GM12878 (cell line): Measurements from ENCODE around the gene MPEG1. TPM values are rescaled to one million over a fixed set of nuclear protein-coding genes. Genes with fewer than 3 reads are reported as not detected.

ENCODE experiments used
- ATAC-seq: fragments of 200-7000 bp; cut with Tn5 transposase; 3 replicates; pipeline ENCODE4 v1.9.1; 2020; ENCODE audit warnings: mild to moderate bottlenecking, moderate library complexity
- BruUV-seq: library from RNA; stranded (reverse); fragments of 400-500 nt; replicated peaks from 2 replicates; lab custom pipeline; 2021; lab: Mats Ljungman, UMichigan
- CTCF ChIA-PET: fragments of 300-600 bp; sonication (Branson Sonifier 250); formaldehyde crosslinking; extraction: SDS; loops from one replicate; lab custom pipeline; 2021; ENCODE audit warnings: inconsistent platforms; lab: Yijun Ruan, JAX
- POLR2A ChIA-PET: fragments of 350-600 bp; formaldehyde crosslinking; extraction: SDS; loops from one replicate; lab custom pipeline; 2021; ENCODE audit warnings: inconsistent platforms; lab: Charles Lee
- RAD21 ChIA-PET: fragments of 300-600 bp; sonication (Branson Sonifier 250); formaldehyde crosslinking; loops from one replicate; lab custom pipeline; 2023; ENCODE audit warnings: antibody characterized with exemption; ENCODE audit not compliant: unreplicated experiment; lab: Charles Lee
- SMC1A ChIA-PET: fragments of 300-600 bp; sonication (Branson Sonifier 250); formaldehyde crosslinking; loops from one replicate; lab custom pipeline; 2023; ENCODE audit not compliant: unreplicated experiment, uncharacterized antibody; lab: Charles Lee
- DNase-seq: peaks from one replicate; pipeline ENCODE4 v3.0.0-alpha.2; 2011; ENCODE audit warnings: low read depth, low spot score
- FAIRE-seq: peaks from 3 replicates; lab custom pipeline; 2011; peaks lifted over from hg19 to GRCh38; lab: Jason Lieb, UNC
- H2AFZ ChIP-seq: 2 replicates; pipeline ENCODE4 v1.6.0; 2011; ENCODE audit warnings: low read depth, low read length, control low read depth; ENCODE audit not compliant: control insufficient read depth
- H3K27ac ChIP-seq: 2 replicates; pipeline ENCODE4 v1.5.1; 2011; ENCODE audit warnings: control low read depth; ENCODE audit not compliant: control insufficient read depth, insufficient read depth
- H3K27me3 ChIP-seq, 2 experiments: replicated peaks in 1 of 2; 2 replicates each; pipeline versions ENCODE4 v1.6.0 to v1.6.1; 2011; ENCODE audit warnings: low read length in 1 of 2; ENCODE audit not compliant: control insufficient read depth in 2 of 2, insufficient read depth in 2 of 2
- H3K36me3 ChIP-seq, 2 experiments: 2 replicates each; pipeline ENCODE4 v1.5.1; 2011; ENCODE audit warnings: low read length in 1 of 2; ENCODE audit not compliant: control insufficient read depth in 2 of 2, insufficient read depth in 2 of 2
- H3K4me1 ChIP-seq: 2 replicates; pipeline ENCODE4 v1.6.1; 2011; ENCODE audit warnings: mild to moderate bottlenecking, low read length, moderate library complexity, mixed read lengths; ENCODE audit not compliant: control insufficient read depth, insufficient read depth
- H3K4me2 ChIP-seq: 2 replicates; pipeline ENCODE4 v1.6.0; 2011; ENCODE audit warnings: control low read depth; ENCODE audit not compliant: control insufficient read depth, insufficient read depth
- H3K4me3 ChIP-seq: fragments of 200-600 bp; sonication (generic); 2 replicates; pipeline ENCODE4 v1.5.1; 2016
- H3K79me2 ChIP-seq: 2 replicates; pipeline ENCODE4 v1.6.0; 2011; ENCODE audit warnings: low read length; ENCODE audit not compliant: control insufficient read depth, insufficient read depth
- H3K9ac ChIP-seq: 2 replicates; pipeline ENCODE4 v1.8.0; 2011; ENCODE audit warnings: low read length, control low read depth, mixed read lengths; ENCODE audit not compliant: control insufficient read depth, insufficient read depth
- H3K9me3 ChIP-seq: replicated peaks from 3 replicates; pipeline ENCODE4 v1.5.1; 2011; ENCODE audit warnings: mild to moderate bottlenecking, low read length; ENCODE audit not compliant: control insufficient read depth, insufficient read depth
- H4K20me1 ChIP-seq: 2 replicates; pipeline ENCODE4 v1.6.0; 2011; ENCODE audit not compliant: control insufficient read depth, insufficient read depth
- CHD2 ChIP-seq: IDR thresholded peaks from 2 replicates; pipeline ENCODE4 v1.6.1; 2011; ENCODE audit warnings: low read depth, low read length, improper control_type of control experiment, borderline replicate concordance
- EED ChIP-seq: sonication (generic); IDR thresholded peaks from 2 replicates; pipeline ENCODE4 v1.6.1; 2016; ENCODE audit warnings: antibody characterized with exemption, low read depth
- FOS ChIP-seq: IDR thresholded peaks from 3 replicates; pipeline ENCODE4 v1.6.1; 2011; ENCODE audit warnings: borderline replicate concordance; ENCODE audit not compliant: insufficient read length; ENCODE audit errors: extremely low read depth
- JUND ChIP-seq: IDR thresholded peaks from 2 replicates; pipeline ENCODE4 v1.6.1; 2012; ENCODE audit warnings: low read depth, mild to moderate bottlenecking, low read length, improper control_type of control experiment, moderate library complexity
- MYB ChIP-seq: fragments of 150-350 bp; IDR thresholded peaks from 2 replicates; pipeline ENCODE4 v1.6.1; 2014; ENCODE audit warnings: mild to moderate bottlenecking, low read depth, low read length, borderline replicate concordance
- RELA ChIP-seq: fragments of 450-650 bp; IDR thresholded peaks from 2 replicates; pipeline ENCODE4 v1.8.0; 2014; ENCODE audit warnings: borderline replicate concordance; ENCODE audit not compliant: partially characterized antibody
- STAT1 ChIP-seq: fragments of 450-650 bp; conservative IDR thresholded peaks from 2 replicates; pipeline ENCODE4 v1.6.1; 2014; ENCODE audit warnings: antibody characterized with exemption, mild to moderate bottlenecking
- WGBS: methylation state at CpG from one replicate; pipeline ENCODE4 v1.1.6; 2016; ENCODE audit warnings: low lambda C conversion rate; ENCODE audit not compliant: insufficient replicate concordance, insufficient coverage; ENCODE audit errors: missing lambda C conversion rate; 5-methylcytosine and 5-hydroxymethylcytosine counted together
- in situ Hi-C: fragments of 300-500 bp; cut with MboI; formaldehyde crosslinking; loops from 9 replicates; pipeline ENCODE4 v1.14.3; 2018; ENCODE audit warnings: mixed read lengths
- intact Hi-C: fragments of 100-400 bp; cut with micrococcal nuclease; formaldehyde crosslinking; loops from one replicate; pipeline ENCODE4 v1.14.2; 2022; ENCODE audit not compliant: unreplicated experiment
- polyA plus RNA-seq, 11 experiments: library from polyadenylated mRNA; depleted of rRNA in 4 of 11; unstranded in 6 of 11; stranded (reverse) in 5 of 11; fragments of >200 nt; fragmentation: Nextera tagmentation in 4 of 11; fragmentation: Illumina TruSeq in 1 of 11; extraction: Ambion mirVana in 4 of 11; extraction: Trizol in 1 of 11; gene quantifications; 1 replicate in 1 of 11; 2 replicates in 10 of 11; pipeline versions ENCODE4 v1.2.1 to v1.2.3, GENCODE V29; 2011 to 2016; ENCODE audit warnings: inconsistent platforms in 2 of 11, missing spikeins in 2 of 11, low read depth in 1 of 11
- total RNA-seq, 4 experiments: library from RNA; depleted of rRNA in 3 of 4; stranded (reverse); fragments of >200 nt in 3 of 4; fragmentation: Illumina TruSeq in 1 of 4; extraction: Trizol in 1 of 4; gene quantifications; 2 replicates each; pipeline versions ENCODE4 v1.2.1 to v1.2.3, GENCODE V29; 2013 to 2021
- TF ChIP-seq, protein P1 (sequence below): fragments of 450-650 bp; IDR thresholded peaks from 2 replicates; pipeline ENCODE4 v1.6.1; 2017; ENCODE audit warnings: borderline replicate concordance
- TF ChIP-seq, protein P2 (sequence below): IDR thresholded peaks from 2 replicates; pipeline ENCODE4 v1.6.1; 2012; ENCODE audit warnings: mild to moderate bottlenecking, low read depth, low read length
- TF ChIP-seq, protein P3 (sequence below): IDR thresholded peaks from 2 replicates; pipeline ENCODE4 v1.6.1; 2012; ENCODE audit warnings: low read length, inconsistent platforms
- TF ChIP-seq, protein P4 (sequence below): IDR thresholded peaks from 2 replicates; pipeline ENCODE4 v1.6.1; 2012; ENCODE audit warnings: low read depth, low read length, improper control_type of control experiment

The MPEG1 gene
- total and polyA plus RNA-seq, 10 of the 15 experiments (the other 5 are each of a cell fraction or from before 2014, with no cell fraction given): 1.3 to 15.6 (median 11.7) TPM; not detected in 1

DNA sequence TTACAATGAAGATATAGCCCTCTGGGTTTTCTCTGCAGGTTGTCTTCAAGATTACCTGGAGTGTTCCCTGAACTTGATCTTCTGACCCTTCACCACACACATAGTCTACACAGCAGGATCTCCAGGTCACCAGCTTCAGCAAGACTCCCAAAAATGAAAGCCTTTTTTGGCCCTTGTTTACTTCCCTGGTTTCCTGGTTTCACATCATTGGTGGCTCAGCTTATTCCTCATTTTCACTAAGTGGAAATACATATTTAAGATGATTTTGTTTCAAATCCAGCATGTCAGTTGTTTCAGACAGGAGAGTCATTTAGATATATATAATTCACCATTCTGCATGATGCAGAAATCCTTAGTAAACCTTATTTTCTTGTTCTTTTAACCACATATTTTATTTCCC, 41.6 kb upstream of the MPEG1 start:
- ChIA-PET RAD21 (no interaction called here), SMC1A (no interaction called here), CTCF (no interaction called here), POLR2A (no interaction called here)
- ATAC-seq: no peak
- no peaks in the 10 kb centered on the region; the same call in 2 of the 3 replicates for H3K9me3 ChIP-seq
- TF ChIP-seq FOS: no peak
- TF ChIP-seq EED: no peak
- no peak for FAIRE-seq
- no peak for DNase-seq
- in situ Hi-C loops (no loop called here), intact Hi-C loops (no loop called here)
- no peaks in the 10 kb centered on the region for H3K79me2 ChIP-seq
- H3K27me3 ChIP-seq: no peaks in the 10 kb centered on the region
- H3K4me1 ChIP-seq: peaks cover 5% of the 10 kb centered on the region
- no peak overlapping the region for H3K4me2 ChIP-seq
- H3K4me3 ChIP-seq: no peak overlapping the region
- H4K20me1 ChIP-seq: no peaks in the 10 kb centered on the region
- H3K9ac ChIP-seq: no peak overlapping the region
- no peak overlapping the region for H3K27ac ChIP-seq
- no TSS peak for BruUV-seq
- no peaks in the 10 kb centered on the region for H3K36me3 ChIP-seq
- H2AFZ ChIP-seq: no peak overlapping the region

DNA sequence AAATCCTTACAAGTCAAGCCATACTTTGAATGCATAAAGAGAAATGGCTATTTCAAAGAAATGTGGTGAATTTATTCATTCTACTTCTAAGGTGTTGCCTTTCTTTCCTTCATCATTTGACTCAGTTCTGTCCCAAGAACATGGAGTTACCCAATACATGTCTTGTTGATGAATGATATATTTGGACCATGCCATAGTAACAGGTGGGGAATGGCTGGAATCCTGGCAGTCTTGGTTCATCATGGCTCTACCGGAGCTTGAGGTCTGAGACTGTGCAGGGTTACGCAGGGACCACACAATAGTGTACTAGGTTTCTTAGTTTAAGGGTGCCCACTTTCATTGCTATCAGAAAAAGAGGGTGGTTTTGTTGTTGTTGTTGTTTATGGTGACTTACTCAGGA, 40.3 kb upstream of the MPEG1 start:
- Histone ChIP-seq H3K9ac (no peak overlapping the region), H3K4me2 (no peak overlapping the region), H2AFZ (no peak overlapping the region), H3K27me3 (no peaks in the 10 kb centered on the region), H4K20me1 (no peaks in the 10 kb centered on the region), H3K4me3 (no peak overlapping the region), H3K9me3 (no peaks in the 10 kb centered on the region), H3K4me1 (no peaks in the 10 kb centered on the region), H3K27ac (no peak overlapping the region), H3K79me2 (no peaks in the 10 kb centered on the region), H3K36me3 (no peaks in the 10 kb centered on the region)
- FAIRE-seq (no peak), ATAC-seq (no peak), DNase-seq (no peak)
- intact Hi-C loops (no loop called here), in situ Hi-C loops (no loop called here)
- no TSS peak for BruUV-seq
- ChIA-PET RAD21 (no interaction called here), POLR2A (no interaction called here), CTCF (no interaction called here), SMC1A (no interaction called here)
- 100% methylated on average over 2 of the region's 2 CpGs for WGBS
- TF ChIP-seq, protein P1, sequence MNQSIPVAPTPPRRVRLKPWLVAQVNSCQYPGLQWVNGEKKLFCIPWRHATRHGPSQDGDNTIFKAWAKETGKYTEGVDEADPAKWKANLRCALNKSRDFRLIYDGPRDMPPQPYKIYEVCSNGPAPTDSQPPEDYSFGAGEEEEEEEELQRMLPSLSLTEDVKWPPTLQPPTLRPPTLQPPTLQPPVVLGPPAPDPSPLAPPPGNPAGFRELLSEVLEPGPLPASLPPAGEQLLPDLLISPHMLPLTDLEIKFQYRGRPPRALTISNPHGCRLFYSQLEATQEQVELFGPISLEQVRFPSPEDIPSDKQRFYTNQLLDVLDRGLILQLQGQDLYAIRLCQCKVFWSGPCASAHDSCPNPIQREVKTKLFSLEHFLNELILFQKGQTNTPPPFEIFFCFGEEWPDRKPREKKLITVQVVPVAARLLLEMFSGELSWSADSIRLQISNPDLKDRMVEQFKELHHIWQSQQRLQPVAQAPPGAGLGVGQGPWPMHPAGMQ: no peak
- no peak for TF ChIP-seq JUND
- TF ChIP-seq RELA: no peak
- TF ChIP-seq MYB: no peak
- TF ChIP-seq, protein P2, sequence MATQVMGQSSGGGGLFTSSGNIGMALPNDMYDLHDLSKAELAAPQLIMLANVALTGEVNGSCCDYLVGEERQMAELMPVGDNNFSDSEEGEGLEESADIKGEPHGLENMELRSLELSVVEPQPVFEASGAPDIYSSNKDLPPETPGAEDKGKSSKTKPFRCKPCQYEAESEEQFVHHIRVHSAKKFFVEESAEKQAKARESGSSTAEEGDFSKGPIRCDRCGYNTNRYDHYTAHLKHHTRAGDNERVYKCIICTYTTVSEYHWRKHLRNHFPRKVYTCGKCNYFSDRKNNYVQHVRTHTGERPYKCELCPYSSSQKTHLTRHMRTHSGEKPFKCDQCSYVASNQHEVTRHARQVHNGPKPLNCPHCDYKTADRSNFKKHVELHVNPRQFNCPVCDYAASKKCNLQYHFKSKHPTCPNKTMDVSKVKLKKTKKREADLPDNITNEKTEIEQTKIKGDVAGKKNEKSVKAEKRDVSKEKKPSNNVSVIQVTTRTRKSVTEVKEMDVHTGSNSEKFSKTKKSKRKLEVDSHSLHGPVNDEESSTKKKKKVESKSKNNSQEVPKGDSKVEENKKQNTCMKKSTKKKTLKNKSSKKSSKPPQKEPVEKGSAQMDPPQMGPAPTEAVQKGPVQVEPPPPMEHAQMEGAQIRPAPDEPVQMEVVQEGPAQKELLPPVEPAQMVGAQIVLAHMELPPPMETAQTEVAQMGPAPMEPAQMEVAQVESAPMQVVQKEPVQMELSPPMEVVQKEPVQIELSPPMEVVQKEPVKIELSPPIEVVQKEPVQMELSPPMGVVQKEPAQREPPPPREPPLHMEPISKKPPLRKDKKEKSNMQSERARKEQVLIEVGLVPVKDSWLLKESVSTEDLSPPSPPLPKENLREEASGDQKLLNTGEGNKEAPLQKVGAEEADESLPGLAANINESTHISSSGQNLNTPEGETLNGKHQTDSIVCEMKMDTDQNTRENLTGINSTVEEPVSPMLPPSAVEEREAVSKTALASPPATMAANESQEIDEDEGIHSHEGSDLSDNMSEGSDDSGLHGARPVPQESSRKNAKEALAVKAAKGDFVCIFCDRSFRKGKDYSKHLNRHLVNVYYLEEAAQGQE: no peak
- no peak for TF ChIP-seq STAT1
- TF ChIP-seq, protein P3, sequence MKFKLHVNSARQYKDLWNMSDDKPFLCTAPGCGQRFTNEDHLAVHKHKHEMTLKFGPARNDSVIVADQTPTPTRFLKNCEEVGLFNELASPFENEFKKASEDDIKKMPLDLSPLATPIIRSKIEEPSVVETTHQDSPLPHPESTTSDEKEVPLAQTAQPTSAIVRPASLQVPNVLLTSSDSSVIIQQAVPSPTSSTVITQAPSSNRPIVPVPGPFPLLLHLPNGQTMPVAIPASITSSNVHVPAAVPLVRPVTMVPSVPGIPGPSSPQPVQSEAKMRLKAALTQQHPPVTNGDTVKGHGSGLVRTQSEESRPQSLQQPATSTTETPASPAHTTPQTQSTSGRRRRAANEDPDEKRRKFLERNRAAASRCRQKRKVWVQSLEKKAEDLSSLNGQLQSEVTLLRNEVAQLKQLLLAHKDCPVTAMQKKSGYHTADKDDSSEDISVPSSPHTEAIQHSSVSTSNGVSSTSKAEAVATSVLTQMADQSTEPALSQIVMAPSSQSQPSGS: no peak
- TF ChIP-seq CHD2: no peak
- TF ChIP-seq, protein P4, sequence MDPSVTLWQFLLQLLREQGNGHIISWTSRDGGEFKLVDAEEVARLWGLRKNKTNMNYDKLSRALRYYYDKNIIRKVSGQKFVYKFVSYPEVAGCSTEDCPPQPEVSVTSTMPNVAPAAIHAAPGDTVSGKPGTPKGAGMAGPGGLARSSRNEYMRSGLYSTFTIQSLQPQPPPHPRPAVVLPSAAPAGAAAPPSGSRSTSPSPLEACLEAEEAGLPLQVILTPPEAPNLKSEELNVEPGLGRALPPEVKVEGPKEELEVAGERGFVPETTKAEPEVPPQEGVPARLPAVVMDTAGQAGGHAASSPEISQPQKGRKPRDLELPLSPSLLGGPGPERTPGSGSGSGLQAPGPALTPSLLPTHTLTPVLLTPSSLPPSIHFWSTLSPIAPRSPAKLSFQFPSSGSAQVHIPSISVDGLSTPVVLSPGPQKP: no peak
